Natural killer cell (primary cell): ENCODE results near the gene RGS12. TPM values are rescaled to one million over a fixed set of nuclear protein-coding genes. Genes with fewer than 3 reads are reported as not detected.

Experiments
- ATAC-seq, 3 donors: fragments of 150-1000 bp in 2 of 3; fragments of 200-7000 bp in 1 of 3; cut with Tn5 transposase; 1 replicate in 1 of 3; 2 replicates in 2 of 3; pipeline ENCODE4 v1.10.0; 2021; ENCODE audit warnings: mild to moderate bottlenecking in 2 of 3, moderate library complexity in 2 of 3
- DNase-seq, 2 donors: peaks; one replicate each; pipeline versions ENCODE4 v3.0.0 to v3.0.0-alpha.2; 2013 to 2021; ENCODE audit warnings: mixed read lengths in 1 of 2
- H3K27ac ChIP-seq: one replicate; pipeline ENCODE4 v1.5.1; 2013; ENCODE audit warnings: mild to moderate bottlenecking, low read length
- H3K27me3 ChIP-seq: one replicate; pipeline ENCODE4 v1.6.1; 2013; ENCODE audit warnings: low read length; ENCODE audit not compliant: control insufficient read depth, insufficient read depth
- H3K36me3 ChIP-seq: one replicate; pipeline ENCODE4 v1.6.1; 2013; ENCODE audit warnings: low read length; ENCODE audit not compliant: control insufficient read depth, insufficient read depth
- H3K4me1 ChIP-seq: one replicate; pipeline ENCODE4 v1.6.1; 2013; ENCODE audit warnings: low read length; ENCODE audit not compliant: control insufficient read depth, insufficient read depth
- H3K4me3 ChIP-seq: one replicate; pipeline ENCODE4 v1.5.1; 2013; ENCODE audit warnings: low read length
- H3K9me3 ChIP-seq: one replicate; pipeline ENCODE4 v1.6.1; 2013; ENCODE audit warnings: low read length; ENCODE audit not compliant: control insufficient read depth, insufficient read depth
- H3K27ac Mint-ChIP-seq, 2 donors: one replicate each; pipeline ENCODE4 v1.8.0; 2022; ENCODE audit warnings: mild to moderate bottlenecking in 2 of 2, mixed read lengths in 2 of 2, moderate library complexity in 1 of 2
- H3K27me3 Mint-ChIP-seq, 2 donors: one replicate each; pipeline ENCODE4 v1.8.0; 2022; ENCODE audit warnings: low read depth in 2 of 2, mixed read lengths in 2 of 2
- H3K36me3 Mint-ChIP-seq: one replicate; pipeline ENCODE4 v1.8.0; 2022; ENCODE audit warnings: mixed read lengths
- H3K4me1 Mint-ChIP-seq, 2 donors: one replicate each; pipeline ENCODE4 v1.8.0; 2022; ENCODE audit warnings: mixed read lengths in 2 of 2
- H3K4me3 Mint-ChIP-seq: one replicate; pipeline ENCODE4 v1.8.0; 2022; ENCODE audit warnings: mild to moderate bottlenecking, moderate library complexity, mixed read lengths
- H3K9me3 Mint-ChIP-seq, 2 donors: one replicate each; pipeline ENCODE4 v1.8.0; 2022; ENCODE audit warnings: mixed read lengths in 2 of 2
- WGBS: methylation state at CpG from one replicate; pipeline ENCODE4 v1.1.7; 2013; ENCODE audit warnings: missing lambda C conversion rate; ENCODE audit not compliant: insufficient coverage; 5-methylcytosine and 5-hydroxymethylcytosine counted together
- intact Hi-C: fragments of 100-400 bp; cut with micrococcal nuclease; formaldehyde crosslinking; loops from one replicate; pipeline ENCODE4 v1.14.2; 2022
- total RNA-seq, 4 donors: library from RNA; stranded (reverse); fragments of 120-200 nt in 1 of 4; gene quantifications; one replicate each; pipeline versions ENCODE4 v1.2.3 to v1.2.4, GENCODE V29; 2013 to 2022
- TF ChIP-seq, protein P1 (sequence below): fragments of 200-600 bp; IDR thresholded peaks from one replicate; pipeline ENCODE4 v1.8.0; 2022; ENCODE audit warnings: antibody characterized with exemption

The RGS12 gene
- total RNA-seq, 3 donors from 2014 or later (not counting 1 experiment from before 2014, with no cell fraction given) = 10.5 to 12.3 (median 10.6) TPM

DNA sequence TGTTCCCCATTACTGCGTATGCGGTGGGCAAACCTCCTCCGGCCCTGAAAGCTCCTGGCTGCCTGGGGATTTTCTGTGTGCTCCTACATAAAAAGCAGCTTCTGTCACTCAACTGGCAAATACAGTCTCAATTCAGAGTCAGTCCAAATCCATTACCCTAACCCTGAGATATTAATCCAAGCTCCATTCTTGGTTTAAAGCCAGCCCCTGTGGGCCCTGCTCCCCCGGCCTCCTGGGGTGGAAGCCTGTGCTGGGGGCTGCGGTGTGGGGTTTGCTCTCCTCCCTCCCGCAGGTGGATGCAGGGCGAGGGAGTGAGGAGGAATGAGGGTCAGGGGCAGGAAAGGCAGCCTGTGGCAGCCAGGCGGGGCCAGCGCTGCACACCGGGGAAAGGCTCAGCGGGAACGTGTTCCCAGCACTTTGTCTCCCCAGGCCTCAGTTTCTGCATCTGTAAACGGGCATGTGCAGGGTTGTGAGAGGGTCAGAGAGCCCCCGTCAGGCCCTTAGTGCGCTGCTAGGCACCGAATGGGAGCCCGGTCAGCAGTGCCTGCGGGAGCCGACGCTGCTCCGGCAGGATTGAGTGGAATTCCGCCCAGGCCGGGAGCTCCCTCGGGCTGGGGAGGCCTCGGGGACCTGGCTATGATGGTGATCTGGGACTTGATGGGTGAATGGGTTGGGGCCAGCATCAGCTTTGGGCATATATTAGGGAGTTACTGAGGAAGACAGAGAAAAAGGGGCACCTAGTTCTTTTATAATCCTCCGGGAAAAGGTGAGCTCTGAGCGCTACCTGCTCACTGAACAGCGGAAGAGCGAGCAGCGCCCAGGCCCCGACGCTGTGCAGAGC lies 6.3 kb upstream of the RGS12 start:
- no peaks in the 10 kb centered on the region for H3K9me3 ChIP-seq
- no peak overlapping the region for H3K4me3 Mint-ChIP-seq
- H3K9me3 Mint-ChIP-seq = no peaks in the 10 kb centered on the region
- no peak overlapping the region for H3K4me3 ChIP-seq
- 78% methylated on average over 32 of the region's 32 CpGs for WGBS
- DNase-seq (no peak), ATAC-seq (no peak)
- no peaks in the 10 kb centered on the region for H3K36me3 Mint-ChIP-seq
- peaks cover 26% of the 10 kb centered on the region for H3K4me1 ChIP-seq
- peaks cover 2% of the 10 kb centered on the region in 2 donors for H3K4me1 Mint-ChIP-seq
- H3K27me3 ChIP-seq = peaks cover 13% of the 10 kb centered on the region
- TF ChIP-seq, protein P1, sequence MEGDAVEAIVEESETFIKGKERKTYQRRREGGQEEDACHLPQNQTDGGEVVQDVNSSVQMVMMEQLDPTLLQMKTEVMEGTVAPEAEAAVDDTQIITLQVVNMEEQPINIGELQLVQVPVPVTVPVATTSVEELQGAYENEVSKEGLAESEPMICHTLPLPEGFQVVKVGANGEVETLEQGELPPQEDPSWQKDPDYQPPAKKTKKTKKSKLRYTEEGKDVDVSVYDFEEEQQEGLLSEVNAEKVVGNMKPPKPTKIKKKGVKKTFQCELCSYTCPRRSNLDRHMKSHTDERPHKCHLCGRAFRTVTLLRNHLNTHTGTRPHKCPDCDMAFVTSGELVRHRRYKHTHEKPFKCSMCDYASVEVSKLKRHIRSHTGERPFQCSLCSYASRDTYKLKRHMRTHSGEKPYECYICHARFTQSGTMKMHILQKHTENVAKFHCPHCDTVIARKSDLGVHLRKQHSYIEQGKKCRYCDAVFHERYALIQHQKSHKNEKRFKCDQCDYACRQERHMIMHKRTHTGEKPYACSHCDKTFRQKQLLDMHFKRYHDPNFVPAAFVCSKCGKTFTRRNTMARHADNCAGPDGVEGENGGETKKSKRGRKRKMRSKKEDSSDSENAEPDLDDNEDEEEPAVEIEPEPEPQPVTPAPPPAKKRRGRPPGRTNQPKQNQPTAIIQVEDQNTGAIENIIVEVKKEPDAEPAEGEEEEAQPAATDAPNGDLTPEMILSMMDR = no peak
- H3K27ac Mint-ChIP-seq = no peak overlapping the region
- H3K36me3 ChIP-seq = no peaks in the 10 kb centered on the region
- intact Hi-C loops = no loop called here
- no peak overlapping the region for H3K27ac ChIP-seq
- peaks cover 21 to 26% of the 10 kb centered on the region in 2 donors for H3K27me3 Mint-ChIP-seq

DNA sequence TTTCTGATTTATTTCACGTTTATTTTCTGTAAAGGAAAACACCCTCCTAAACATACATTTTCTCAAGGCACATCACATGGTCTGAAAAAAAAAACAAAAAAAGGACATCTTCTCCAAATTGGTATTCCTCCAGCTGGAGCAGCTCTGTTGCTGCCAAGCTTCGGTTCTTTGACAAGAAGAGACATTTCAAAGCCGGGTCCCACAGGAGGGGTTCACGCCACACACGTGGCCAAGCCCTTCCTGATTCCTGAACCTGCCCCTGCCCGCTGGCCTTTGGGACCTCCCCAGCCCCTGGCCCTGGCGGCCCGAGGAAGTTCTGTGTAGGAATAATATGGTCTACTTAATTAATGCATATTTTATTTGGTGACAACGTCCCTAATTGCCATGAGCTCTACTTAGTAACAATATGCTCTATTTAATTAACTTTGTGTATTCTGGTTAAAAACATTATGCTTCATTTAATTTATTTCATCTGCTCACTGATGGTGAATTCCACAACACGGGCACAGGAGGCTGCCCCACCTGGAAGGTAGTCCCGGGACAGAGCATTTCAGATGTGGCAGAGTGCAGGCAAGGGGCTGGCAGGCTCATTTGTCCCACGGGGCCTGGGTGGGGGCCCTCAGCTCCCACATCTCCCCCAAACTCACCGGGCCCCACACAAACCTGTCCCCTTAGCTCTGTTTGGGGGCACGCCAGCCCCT lies 5.4 kb upstream of the RGS12 start:
- WGBS = 77% methylated on average over 13 of the region's 14 CpGs
- H3K4me1 Mint-ChIP-seq = peaks cover 7 to 8% of the 10 kb centered on the region in 2 donors

DNA sequence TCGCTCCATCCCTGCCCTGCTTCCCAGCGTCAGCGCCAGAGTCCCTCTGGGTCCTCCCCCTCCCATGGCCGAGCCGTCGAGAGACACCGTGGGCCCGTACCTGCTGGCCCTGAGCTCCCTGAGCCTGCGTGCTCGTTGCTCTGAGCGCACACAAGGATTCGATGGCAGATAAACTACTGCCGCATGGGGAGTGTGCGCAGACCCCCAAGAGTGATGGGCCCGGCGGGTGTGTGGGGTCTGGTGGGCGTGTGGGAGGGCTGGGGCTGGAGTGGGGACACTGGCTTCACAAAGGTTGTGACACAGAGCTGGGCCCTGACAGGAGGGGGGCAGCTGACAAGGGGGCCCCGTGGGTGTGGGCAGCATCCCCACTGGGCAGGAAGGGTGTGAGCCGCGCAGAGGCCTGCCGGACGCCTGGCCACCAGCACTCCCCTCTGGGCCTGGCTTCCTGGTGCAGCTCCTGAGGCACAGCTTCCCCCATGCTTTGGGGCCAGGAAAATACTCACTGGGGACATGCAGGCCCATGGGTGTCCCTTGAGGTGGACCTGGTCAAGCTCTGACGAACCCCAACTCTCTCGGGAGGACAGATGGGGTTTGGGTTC lies 4.8 kb upstream of the RGS12 start:
- no peak for DNase-seq
- H3K9me3 ChIP-seq = no peaks in the 10 kb centered on the region

More for the DNA sequence above, 5.4 kb upstream of the RGS12 start:
- H3K4me1 ChIP-seq = peaks cover 31% of the 10 kb centered on the region
- H3K36me3 ChIP-seq = no peaks in the 10 kb centered on the region
- Mint-ChIP-seq H3K27ac (no peak overlapping the region), H3K4me3 (no peak overlapping the region), H3K36me3 (no peaks in the 10 kb centered on the region), H3K27me3 (peaks cover 26 to 30% of the 10 kb centered on the region in 2 donors), H3K9me3 (no peaks in the 10 kb centered on the region)
- intact Hi-C loops = no loop called here
- no peak overlapping the region for H3K4me3 ChIP-seq
- DNase-seq (no peak), ATAC-seq (no peak)
- no peaks in the 10 kb centered on the region for H3K9me3 ChIP-seq
- no peak overlapping the region for H3K27ac ChIP-seq
- TF ChIP-seq, protein P1 = no peak
- H3K27me3 ChIP-seq = peaks cover 17% of the 10 kb centered on the region

More for the DNA sequence above, 4.8 kb upstream of the RGS12 start:
- no peak for ATAC-seq
- Mint-ChIP-seq H3K4me3 (no peak overlapping the region), H3K4me1 (peaks cover 7 to 8% of the 10 kb centered on the region in 2 donors), H3K9me3 (no peaks in the 10 kb centered on the region), H3K27me3 (peaks cover 26 to 27% of the 10 kb centered on the region in 2 donors), H3K36me3 (no peaks in the 10 kb centered on the region), H3K27ac (no peak overlapping the region)
- no peaks in the 10 kb centered on the region for H3K36me3 ChIP-seq
- intact Hi-C loops = no loop called here
- H3K27ac ChIP-seq = no peak overlapping the region
- peaks cover 17% of the 10 kb centered on the region for H3K27me3 ChIP-seq
- peaks cover 31% of the 10 kb centered on the region for H3K4me1 ChIP-seq
- no peak overlapping the region for H3K4me3 ChIP-seq
- TF ChIP-seq, protein P1 = no peak
- 91% methylated on average over 24 of the region's 24 CpGs for WGBS
